Type B pancreatic cell (in vitro differentiated cells): Measurements from ENCODE around the gene NID2. TPM values are rescaled to one million over a fixed set of nuclear protein-coding genes. Genes with fewer than 3 reads are reported as not detected.

Experiments
- DNase-seq: peaks from one replicate; pipeline ENCODE4 v3.0.0; 2021; ENCODE audit warnings: mixed read lengths; ENCODE audit not compliant: unreplicated experiment; ENCODE audit errors: extremely low spot score
- H3K27ac Mint-ChIP-seq: 2 replicates; pipeline ENCODE4 v1.8.0; 2021; ENCODE audit warnings: mild to moderate bottlenecking, mixed read lengths
- H3K27me3 Mint-ChIP-seq: 2 replicates; pipeline ENCODE4 v1.8.0; 2021; ENCODE audit warnings: mixed read lengths
- H3K36me3 Mint-ChIP-seq: 2 replicates; pipeline ENCODE4 v1.8.0; 2021; ENCODE audit warnings: mixed read lengths
- H3K4me1 Mint-ChIP-seq: one replicate; pipeline ENCODE4 v1.8.0; 2021; ENCODE audit warnings: mixed read lengths; ENCODE audit not compliant: unreplicated experiment
- H3K4me3 Mint-ChIP-seq: 2 replicates; pipeline ENCODE4 v1.8.0; 2021; ENCODE audit warnings: mild to moderate bottlenecking, mixed read lengths
- H3K9me3 Mint-ChIP-seq: 2 replicates; pipeline ENCODE4 v1.8.0; 2021; ENCODE audit warnings: mixed read lengths
- total RNA-seq: library from RNA; stranded (reverse); gene quantifications from 2 replicates; pipeline ENCODE4 v1.2.1, GENCODE V29; 2021; ENCODE audit warnings: low replicate concordance
- TF ChIP-seq, protein P1 (sequence below): fragments of 200-600 bp; sonication (generic); conservative IDR thresholded peaks from 2 replicates; pipeline ENCODE4 v1.5.0; 2021; ENCODE audit warnings: antibody characterized with exemption, mild to moderate bottlenecking

NID2 gene
- total RNA-seq, 1 donor from 2014 or later, result 65.7 TPM

DNA sequence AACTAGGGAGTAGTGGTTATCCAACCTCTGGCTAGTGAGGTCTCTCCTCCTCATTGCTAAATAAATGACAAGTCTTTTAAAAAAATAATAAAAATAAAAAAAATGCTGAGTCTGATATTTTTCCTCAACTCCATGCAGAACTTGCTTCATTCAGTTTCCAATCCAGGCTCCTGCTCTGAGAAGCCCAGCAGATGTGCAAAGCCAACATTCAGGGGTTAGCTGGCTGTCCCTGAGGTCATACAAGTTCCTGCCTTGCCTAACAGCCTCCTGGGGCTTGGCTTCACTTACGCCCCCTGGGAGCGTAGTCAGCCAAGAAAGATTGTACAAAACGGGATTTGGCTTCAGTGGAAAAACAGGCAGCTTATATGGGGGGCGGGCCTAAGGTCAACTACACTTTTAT, 56.2 kb downstream of the NID2 start:
- TF ChIP-seq, protein P1, sequence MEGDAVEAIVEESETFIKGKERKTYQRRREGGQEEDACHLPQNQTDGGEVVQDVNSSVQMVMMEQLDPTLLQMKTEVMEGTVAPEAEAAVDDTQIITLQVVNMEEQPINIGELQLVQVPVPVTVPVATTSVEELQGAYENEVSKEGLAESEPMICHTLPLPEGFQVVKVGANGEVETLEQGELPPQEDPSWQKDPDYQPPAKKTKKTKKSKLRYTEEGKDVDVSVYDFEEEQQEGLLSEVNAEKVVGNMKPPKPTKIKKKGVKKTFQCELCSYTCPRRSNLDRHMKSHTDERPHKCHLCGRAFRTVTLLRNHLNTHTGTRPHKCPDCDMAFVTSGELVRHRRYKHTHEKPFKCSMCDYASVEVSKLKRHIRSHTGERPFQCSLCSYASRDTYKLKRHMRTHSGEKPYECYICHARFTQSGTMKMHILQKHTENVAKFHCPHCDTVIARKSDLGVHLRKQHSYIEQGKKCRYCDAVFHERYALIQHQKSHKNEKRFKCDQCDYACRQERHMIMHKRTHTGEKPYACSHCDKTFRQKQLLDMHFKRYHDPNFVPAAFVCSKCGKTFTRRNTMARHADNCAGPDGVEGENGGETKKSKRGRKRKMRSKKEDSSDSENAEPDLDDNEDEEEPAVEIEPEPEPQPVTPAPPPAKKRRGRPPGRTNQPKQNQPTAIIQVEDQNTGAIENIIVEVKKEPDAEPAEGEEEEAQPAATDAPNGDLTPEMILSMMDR, result no peak
- H3K4me1 Mint-ChIP-seq, result peaks cover 29% of the 10 kb centered on the region
- no peak for DNase-seq
- H3K36me3 Mint-ChIP-seq, result peaks cover 36% of the 10 kb centered on the region
- no peak overlapping the region for H3K27ac Mint-ChIP-seq
- H3K9me3 Mint-ChIP-seq, result no peaks in the 10 kb centered on the region
- H3K27me3 Mint-ChIP-seq, result no peaks in the 10 kb centered on the region
- H3K4me3 Mint-ChIP-seq, result no peak overlapping the region

DNA sequence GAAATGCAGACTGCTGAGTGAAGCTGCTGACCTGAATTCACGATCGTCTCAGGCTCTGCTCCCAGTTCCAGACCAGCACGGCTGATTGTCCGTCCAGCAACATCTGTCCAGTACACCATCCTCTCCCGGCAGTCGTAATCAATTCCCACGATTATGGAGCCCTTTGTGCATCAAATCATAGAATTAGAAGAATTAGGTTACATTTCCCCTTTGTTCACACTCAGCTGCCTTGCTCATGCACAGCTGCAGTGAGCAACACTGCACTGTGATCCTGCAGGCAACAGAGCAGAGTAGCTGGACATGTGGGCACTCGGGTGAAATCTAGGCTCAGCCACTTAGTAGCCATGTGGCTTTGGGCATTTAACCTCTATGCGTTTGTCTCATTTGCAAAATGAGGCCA, 57.3 kb downstream of the NID2 start:
- H3K4me1 Mint-ChIP-seq, result peaks cover 26% of the 10 kb centered on the region
- no peak for DNase-seq
- no peaks in the 10 kb centered on the region for H3K27me3 Mint-ChIP-seq
- TF ChIP-seq, protein P1, result no peak
- H3K36me3 Mint-ChIP-seq, result peaks cover 40% of the 10 kb centered on the region
- H3K4me3 Mint-ChIP-seq, result no peak overlapping the region
- H3K9me3 Mint-ChIP-seq, result no peaks in the 10 kb centered on the region
- H3K27ac Mint-ChIP-seq, result no peak overlapping the region

DNA sequence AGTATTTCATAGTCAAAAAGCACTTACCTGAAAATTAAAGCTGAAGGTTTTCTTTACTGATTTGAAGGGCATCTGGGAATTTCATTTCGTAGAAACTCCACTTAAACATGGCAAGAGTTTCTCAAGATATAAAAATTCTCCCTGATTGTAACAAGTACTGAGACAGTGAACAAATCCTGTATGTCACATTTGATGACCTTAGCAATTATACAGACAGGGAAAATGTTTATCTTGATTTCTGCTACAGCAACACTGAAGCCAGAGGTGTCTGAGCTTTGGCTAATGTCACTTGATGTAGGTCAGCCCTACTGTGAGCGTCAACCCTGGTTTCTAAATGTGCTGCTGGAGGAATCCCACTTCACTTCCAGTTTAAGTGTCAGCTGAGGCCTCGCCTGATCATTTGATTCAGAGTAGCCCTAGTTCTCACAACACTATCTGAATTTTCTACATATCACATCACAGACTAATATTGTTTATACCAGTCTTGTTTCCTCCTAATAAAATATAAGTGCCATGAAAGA, 58.6 kb downstream of the NID2 start:
- DNase-seq, result no peak
- Mint-ChIP-seq H3K27ac (no peak overlapping the region), H3K27me3 (no peaks in the 10 kb centered on the region)

DNA sequence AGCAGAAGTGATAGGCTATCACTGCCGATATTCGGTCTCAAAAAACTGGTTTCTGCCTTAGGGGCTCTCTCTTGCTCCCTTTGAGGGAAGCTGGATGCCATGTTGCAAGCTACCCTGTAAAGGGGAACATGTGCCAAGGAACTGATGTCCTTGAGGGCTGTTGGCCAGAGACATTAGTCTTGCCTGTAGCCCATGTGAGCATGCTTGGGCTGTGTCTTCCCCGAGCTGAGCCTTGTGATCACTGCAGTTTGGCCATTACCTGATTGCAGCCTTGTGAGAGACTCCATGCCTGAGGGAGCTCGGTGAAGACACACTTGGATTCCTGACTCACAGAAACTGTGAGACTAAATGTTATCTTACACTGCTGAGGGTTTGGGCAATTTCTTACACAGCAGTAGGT, 60.7 kb downstream of the NID2 start:
- H3K9me3 Mint-ChIP-seq, result no peaks in the 10 kb centered on the region
- no peak overlapping the region for H3K27ac Mint-ChIP-seq
- H3K36me3 Mint-ChIP-seq, result peaks cover 39% of the 10 kb centered on the region
- no peak overlapping the region for H3K4me3 Mint-ChIP-seq
- TF ChIP-seq, protein P1, result no peak
- DNase-seq, result no peak
- H3K4me1 Mint-ChIP-seq, result peaks cover under 1% of the 10 kb centered on the region
- no peaks in the 10 kb centered on the region for H3K27me3 Mint-ChIP-seq

More for the DNA sequence above, 58.6 kb downstream of the NID2 start:
- Mint-ChIP-seq H3K36me3 (peaks cover 49% of the 10 kb centered on the region), H3K9me3 (no peaks in the 10 kb centered on the region), H3K4me3 (no peak overlapping the region), H3K4me1 (peaks cover 17% of the 10 kb centered on the region)
- TF ChIP-seq, protein P1, result no peak

DNA sequence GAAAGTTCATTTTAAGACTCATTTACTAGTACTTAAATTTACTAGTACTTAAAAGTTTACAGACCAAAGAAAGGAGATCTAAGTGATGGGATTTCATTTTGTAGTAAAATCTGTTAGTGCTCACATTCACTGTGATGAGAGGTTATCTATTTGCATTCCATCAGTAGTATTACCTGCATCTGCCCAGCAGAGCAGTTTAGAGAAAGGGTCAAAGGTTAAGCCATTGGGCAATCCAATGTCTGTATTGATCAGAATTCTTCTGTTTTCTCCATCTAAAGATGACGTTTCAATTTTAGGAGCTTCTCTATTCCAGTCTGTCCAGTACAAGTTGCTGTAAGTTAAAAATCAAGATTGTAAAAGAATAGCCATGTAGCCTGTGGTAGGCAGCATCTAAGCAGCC, 61.2 kb downstream of the NID2 start:
- TF ChIP-seq, protein P1, result no peak
- no peak overlapping the region for H3K27ac Mint-ChIP-seq
- no peak overlapping the region for H3K4me3 Mint-ChIP-seq
- H3K9me3 Mint-ChIP-seq, result no peaks in the 10 kb centered on the region
- no peak for DNase-seq
- no peaks in the 10 kb centered on the region for H3K4me1 Mint-ChIP-seq
- peaks cover 39% of the 10 kb centered on the region for H3K36me3 Mint-ChIP-seq
- no peaks in the 10 kb centered on the region for H3K27me3 Mint-ChIP-seq

DNA sequence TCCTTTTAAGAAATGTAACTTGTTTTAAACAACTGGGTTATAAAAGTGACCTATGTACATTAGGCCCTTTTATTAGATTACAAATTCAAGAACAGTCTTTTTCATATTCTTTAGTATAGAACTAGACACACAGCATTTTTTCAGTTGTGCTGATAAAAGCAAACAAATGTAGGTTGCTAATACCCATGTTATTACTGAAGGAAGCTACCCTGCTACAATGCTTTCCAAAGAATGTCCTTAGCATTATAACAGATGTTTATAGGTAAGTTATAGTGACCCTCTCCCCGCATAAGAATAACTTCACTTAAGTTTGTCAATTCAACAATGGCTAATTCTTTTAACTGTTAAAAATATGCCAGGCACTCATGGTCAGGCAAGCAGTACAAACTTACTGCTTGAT, 61.6 kb downstream of the NID2 start:
- TF ChIP-seq, protein P1, result no peak
- H3K4me3 Mint-ChIP-seq, result no peak overlapping the region
- no peak overlapping the region for H3K27ac Mint-ChIP-seq
- peaks cover 39% of the 10 kb centered on the region for H3K36me3 Mint-ChIP-seq
- DNase-seq, result no peak
- H3K9me3 Mint-ChIP-seq, result no peaks in the 10 kb centered on the region
- H3K27me3 Mint-ChIP-seq, result no peaks in the 10 kb centered on the region
- no peaks in the 10 kb centered on the region for H3K4me1 Mint-ChIP-seq
